Stimulated activated naive CD4-positive, alpha-beta T cell treated with Interleukin-2 at 50 U/mL for 16 hours (primary cell): ENCODE data around the gene MACROD1.

ENCODE experiments used
- DNase-seq: peaks from one replicate; lab custom pipeline; 2025; lab: John Stamatoyannopoulos, UW

The MACROD1 gene

DNA sequence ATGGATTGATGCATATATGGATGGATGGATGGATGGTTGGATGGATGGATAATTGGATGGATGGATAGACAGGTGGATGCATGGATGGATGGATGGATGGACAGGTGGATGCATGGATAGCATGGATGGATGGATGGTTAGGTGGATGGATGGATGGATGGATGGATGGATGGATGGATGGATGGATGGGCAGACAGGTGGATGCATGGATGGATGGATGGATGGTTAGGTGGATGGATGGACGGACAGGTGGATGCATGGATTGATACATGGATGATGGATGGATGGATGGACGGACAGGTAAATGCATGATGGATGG lies 52.5 kb downstream of the MACROD1 start:
- no peak for DNase-seq

DNA sequence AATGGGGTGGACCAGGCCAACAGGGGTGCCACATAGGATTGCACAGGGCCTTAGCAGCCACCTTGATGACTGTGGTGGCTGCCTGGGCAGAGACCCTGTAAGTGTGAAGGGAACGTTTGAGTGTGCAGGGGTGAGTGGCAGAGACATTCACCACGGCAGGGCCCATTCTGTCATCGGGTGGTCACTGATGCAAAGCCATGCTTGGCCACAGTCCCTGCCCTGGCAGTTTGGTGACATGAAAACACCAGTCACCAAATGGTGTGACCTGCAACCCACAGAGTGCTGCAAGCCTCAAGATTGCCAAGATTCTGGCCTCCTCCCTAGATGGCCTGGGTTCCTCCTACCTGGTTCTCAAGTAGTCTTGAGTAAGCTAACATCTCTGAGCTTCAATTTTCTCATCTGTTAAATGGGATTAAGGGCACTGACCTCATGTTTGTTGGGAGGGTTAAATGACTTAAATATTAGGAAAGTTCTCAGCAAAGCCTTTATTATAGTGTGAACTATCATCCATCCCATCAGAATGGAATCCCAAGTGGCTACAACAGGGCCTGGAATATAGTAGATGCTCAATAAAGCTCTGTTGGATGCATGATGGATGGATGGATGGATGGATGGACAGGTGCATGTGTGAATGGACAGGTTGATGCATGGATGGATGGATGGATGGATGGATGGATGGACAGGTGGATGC lies 53.0 kb downstream of the MACROD1 start:
- no peak for DNase-seq

DNA sequence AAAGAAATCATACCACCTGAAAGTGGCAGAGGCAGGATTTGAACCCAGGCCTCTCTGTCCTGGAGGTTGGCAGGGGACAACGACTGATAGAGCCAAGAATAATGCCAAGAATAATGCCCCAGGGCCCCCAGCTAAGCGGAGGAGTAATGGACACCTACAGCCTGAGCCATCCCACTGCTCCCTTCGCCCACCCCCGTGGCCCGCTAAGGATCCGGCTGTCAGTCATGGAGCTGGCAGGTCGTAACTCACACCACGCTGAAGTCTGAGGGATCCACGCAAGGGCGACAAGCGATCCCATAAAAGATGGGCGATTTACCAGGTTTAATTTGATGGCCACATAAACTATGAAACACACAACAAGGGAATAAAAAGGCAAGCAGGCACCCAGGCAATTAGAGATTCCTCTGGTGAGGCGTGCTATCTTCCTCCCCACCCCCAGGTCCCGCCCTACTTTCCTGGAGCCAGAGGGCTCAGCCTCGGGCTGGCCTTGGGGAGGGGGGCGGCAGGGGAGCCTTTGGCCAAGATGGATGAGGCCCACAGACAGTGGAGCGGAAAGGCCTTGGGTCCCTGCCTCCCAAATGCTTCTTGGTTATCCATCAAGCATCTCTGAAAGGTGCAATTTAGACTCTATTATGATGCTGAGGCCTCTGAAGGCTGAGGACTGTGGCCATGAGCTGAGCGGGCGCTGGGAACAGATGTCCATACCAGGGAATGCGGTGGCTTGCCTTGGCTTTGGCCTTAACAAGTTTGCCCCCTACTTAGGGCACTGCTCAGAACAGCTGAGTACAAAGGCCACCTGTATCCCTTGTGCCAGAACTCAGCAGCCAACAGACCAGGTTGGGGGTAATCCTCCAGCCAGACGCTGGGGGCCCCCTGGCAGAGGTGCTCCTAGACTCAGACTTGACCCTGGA lies 55.2 kb downstream of the MACROD1 start:
- no peak for DNase-seq

DNA sequence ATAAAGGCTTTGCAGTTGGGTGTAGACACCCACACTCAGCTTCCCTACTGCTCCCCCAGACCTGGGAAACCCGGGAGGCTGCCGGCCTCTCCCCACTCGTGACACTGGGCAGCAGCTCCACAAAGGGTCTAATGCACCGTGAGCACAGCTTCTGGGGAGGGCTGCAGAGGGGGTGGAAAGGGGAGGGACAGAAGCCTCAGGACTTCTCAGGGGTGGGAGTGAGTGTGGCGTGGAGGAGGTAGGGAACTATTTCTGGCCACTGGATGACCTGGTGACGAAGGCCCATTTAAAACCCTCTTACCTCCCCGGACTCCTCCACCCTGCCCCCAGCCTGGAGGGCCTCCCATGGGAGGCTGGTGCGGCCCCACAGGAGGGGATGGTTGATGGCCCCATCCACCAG lies 56.6 kb downstream of the MACROD1 start:
- DNase-seq = no peak

DNA sequence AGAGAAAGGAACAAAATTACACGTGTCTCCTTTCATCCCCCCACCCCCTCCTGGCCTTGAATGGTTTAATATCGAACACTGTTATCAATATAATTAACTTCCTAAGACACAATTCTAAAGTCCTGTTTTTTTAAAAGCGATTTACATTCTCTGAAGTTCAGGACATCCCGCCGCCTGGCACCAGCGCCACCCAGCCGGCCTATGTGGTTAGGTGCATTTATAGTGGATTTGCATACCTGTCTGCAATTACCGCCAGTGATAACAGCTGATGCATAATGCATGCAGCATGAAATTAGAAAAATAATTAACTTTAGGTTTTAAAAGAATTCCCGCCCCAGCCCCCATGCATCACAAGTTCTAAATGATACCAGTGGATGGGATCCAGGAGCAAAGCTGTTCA lies 58.6 kb downstream of the MACROD1 start:
- no peak for DNase-seq

DNA sequence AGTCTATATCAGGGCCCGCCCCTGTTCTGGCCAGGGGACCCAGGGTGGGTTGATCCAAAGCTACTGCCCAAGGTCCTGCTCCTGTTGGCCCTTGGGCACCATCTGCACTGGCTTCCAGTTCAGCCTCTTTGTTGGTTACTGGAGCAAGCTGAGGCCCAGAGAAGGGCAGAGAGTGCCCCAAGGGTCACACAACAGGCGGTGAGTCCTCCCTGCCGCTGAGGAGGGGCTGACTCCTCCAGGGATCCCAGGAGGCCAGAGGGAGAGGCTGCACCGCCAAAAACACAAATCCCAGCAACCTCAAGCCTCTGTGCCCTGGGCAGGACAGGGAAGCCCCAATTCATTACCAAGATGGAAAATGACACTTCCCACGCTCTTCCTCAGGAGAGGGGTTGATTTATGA lies 61.3 kb downstream of the MACROD1 start:
- no peak for DNase-seq

DNA sequence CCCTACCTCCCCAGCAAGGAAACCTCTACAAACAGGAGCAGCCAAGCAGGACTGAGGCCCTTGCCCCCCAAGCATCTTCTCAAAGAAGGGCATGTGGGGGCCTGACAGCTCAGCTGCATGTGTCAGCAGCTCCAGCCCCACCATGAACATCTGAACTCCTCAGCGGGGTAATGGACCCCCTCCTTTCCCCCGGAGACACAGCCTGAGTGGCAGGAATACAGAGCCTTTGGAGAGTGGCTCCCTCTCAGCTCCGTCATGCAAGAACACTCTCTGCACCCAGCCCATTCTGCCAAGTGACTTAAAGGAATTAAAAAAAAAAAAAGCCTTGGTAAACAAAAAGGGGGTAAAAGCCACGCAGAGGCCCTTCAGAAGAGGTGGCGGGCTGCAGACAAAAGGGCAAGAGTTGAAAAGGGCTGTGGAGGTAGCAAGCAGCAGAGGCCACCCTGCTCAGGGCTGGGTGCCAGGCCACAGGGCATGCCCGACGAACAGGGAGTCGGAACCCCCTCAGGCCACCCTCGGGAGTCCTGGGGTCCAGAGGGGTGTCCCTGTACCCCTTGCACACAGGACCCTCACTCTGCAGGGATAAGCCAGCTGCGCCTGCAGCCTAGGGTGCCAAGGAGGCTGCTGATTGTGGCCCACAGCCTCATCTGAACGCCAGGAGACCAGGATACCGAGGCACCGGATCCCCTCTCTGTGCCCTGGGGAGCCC lies 62.5 kb downstream of the MACROD1 start:
- DNase-seq = no peak

DNA sequence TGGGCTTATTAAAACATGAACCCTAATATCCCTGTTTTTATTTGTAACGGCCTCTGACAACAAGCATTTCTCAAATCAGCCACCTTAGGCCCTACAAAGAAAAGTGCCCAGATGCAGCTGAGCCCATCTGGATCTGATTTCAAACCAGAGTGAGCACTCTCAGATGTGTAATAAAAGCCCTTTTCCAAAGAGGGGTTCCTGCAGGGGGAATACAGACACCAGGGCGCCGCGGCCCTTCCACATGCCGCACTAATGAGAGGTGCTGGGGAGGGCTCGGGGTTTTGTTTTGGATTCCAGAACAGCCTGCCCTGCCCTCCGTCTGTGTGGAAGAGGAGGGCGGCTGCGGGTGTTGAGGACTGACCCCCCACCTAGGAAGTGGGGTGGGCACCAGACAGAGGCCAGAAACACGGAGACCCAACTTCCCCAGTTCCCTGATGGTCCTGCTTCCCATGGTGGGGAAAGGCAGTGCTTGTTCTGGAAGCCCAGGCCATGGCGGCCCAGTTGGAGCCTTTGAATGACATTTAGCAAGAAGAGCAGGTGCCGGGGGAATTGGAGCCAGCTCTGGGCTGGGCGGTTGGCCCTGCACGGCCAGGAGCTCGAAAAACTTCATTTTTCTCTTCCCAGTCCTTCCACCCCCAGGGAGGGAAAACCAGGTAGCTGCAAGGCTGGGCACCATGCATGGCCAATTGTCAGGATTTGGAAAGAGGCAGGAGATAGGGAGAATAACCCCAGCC lies 63.7 kb downstream of the MACROD1 start:
- no peak for DNase-seq

DNA sequence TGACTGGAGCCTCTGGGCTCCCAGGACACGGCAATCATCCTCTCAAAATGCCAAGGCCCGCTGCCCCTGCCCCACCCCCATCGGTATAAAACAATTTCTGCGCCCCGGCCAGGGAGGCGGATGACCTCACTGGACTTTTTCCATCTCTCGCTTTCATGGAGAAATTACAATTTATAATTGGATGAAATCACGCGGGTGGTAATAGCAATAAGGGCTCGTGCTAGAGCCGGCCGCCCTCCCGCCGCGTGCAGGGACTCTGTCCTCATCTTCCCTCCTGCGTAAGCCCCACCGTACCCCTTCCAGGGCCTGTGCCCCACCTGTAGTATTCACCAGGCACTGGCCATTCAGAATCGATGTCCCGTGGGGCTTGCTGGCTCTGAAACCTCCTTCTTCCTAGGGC lies 64.5 kb downstream of the MACROD1 start:
- DNase-seq = no peak

DNA sequence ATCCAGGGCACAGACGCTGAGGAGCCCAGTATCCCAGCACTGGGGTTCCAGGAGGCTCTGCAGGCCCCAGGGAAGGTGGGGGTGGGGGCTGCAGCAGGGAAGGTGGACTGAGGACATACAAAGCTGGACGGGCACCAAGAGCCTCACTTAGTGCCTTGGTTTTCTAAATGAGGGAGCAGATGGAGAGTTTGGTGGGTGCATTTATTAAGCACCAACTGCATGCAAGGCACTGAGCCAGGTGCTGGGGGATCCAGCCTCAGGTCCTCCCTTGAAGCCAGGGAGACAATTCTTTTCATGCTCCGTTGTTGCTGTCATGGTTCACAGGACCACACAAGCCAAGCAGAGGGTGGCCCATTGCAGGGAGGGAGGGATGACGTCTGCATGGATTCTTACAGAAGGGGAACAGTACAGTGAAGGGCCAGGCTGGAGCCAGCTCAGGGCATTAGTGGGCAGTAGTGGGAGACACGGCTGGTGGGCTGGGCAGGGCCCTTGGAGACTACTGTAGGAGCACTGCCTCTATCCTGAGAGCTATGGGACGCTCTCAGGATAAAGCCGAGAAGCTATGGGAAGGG lies 65.0 kb downstream of the MACROD1 start:
- no peak for DNase-seq

DNA sequence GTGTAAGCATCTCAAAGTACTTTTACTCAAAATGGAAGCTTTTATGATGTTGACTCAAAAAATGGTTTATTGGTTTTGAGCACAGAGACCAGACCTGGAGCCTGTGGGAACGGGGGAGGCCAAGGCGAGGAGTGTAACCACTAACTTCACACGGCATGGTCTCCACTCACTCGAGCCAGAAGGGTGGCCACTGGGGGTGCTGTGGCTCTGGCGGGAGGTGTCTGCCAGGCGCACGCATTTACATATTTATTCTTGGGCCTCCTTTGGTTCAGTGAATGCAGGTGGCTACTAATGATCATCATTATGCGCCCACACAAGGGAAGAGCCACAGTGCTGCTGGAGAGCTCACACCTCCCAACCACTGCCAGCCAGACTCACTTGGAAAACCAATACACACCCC lies 65.6 kb downstream of the MACROD1 start:
- DNase-seq = no peak

DNA sequence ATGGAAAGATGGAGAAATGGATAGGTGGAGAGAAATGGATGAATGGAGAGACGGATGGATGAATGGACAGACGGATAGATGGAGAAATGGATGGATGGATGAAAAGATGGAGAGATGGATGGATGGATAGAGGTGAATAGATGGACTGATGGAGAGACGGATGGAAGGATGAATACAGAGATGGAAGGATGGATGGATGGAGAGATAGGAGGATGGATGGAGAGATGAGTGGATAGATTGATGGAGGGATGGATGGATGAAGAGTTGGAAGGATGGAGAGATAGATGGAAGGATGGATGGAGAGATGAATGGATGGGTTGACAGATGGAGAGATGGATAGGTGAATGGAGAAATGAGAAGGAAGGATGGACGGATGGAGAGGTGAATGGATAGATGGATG lies 66.5 kb downstream of the MACROD1 start:
- no peak for DNase-seq

DNA sequence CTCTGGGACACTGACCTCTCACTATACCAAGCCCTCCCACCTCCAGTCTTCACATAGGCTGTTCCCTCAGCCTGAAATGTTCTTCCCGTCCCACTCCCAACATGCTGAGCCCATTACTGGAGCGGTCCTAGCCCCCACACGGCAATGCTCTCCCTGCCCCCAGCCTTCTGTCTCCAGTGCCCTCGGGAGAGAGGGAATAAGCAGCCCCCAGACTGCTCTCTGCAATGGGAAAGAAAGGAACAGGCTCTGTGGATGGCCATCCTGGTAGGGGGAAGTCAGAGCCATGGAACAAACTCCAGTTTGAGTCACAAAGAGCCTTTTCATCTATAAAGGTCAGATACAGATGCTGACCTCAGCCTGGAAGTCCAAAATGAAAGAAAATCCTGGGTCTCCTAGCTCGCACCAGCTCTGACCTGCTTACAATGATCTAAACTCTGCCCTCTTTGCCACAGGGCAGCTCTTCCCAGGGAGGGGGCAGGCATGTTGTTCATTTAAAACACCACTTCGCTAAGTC lies 67.5 kb downstream of the MACROD1 start:
- DNase-seq = no peak

DNA sequence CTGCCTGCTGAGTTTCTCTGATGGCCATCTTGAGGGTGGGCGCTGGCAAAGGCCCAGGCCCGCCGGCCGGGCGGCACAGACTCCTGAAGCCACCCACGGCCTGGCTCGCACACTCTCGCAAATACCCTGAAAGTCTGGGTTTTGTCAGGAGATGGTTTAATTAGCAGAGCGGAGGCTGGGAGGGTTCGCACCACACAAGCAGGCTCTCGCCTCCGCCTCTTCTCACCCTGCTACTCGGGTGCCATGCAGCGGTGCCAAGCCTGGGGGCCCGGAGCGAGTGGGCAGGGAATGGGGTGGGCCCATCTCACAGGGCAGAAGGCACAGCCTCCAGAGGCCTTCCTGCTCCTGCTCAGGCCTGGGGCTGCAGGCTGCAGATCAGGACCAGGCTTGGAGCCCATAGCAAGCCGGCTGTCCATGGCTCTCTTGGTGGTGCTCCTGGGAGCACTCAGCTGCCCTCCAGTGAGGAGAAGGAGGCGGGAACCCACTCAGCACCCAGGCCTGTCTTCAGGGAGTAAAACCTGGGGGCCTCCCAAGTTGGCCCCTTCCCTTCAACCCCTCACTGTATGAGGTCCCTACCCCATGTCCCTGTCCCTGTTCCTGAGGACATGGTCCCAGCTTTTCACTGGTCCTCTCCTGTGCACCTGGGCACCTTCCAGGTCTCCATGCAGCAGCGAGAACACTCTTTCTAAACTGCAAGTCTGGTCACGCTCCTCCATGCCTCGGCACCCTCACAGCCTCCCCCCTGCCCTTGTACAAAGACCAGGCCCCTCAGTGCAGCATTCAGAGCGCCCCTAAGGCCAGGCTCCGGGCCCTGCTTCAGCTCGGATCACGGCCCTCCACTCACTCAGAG lies 68.2 kb downstream of the MACROD1 start:
- no peak for DNase-seq

DNA sequence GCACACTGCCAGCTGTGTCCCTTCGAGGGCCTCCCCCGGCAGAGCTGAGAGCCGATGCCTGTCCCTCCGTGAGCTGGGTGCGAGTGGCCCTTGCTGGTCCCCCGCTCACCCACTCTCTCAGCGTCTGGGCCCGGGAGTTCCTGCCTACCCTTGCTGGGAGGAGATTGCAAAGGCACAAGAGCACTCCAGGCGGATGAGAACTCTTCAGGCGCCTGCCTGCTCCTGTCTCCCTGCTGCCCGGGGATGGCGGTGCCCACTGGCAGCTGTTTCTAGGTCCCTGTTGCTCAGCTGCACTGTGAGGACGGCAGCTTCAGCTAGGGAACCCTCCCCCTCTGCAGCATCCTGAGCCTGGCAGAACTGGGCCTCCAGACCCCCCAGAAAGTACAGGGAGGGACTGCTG lies 69.1 kb downstream of the MACROD1 start:
- no peak for DNase-seq

DNA sequence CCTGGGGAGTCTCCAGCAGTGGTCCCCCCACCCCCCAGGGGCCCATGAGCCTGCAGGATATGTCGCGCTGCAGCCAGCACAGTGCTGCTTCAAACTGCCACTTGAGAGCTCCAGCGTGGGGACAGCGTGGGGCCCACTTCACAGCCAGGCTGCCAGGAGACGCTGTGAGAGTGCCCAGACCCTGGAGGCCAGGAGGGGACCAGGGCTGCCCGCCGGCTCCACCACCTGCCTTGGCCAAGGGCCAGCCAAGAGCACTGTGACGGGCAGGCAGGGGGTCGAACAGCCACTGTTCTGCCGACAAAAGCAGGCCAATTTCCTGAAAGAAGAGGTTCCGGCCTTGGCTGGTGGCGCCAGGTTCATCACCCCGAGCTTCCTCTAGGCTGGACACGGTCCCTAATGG lies 70.0 kb downstream of the MACROD1 start:
- no peak for DNase-seq

DNA sequence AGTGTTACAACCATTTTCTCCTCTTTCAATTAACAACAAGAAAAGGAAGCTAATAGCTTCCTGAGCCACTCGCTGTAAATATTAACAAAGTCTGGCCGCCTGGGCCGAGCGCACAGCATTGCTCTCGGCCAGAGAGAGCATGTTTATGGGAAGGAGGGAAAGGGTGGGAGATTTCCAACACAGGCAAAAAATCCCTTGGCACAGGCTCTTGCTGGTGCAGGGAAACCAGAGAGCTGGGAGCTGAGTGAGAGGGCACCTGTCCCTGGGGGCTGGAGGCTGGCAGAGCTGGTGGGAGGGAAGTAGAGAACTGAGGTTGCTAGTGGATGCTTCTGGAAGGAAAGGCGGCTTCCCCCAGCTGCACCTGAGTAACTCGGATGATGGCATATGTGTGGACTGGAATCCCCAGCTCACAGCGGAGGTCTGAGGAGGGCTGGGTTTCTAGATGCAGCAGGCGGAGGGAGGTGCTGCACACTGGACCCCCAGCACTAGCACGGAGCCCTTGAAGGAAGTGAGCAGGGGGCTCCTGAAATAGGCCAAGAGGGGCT lies 70.6 kb downstream of the MACROD1 start:
- DNase-seq = no peak

DNA sequence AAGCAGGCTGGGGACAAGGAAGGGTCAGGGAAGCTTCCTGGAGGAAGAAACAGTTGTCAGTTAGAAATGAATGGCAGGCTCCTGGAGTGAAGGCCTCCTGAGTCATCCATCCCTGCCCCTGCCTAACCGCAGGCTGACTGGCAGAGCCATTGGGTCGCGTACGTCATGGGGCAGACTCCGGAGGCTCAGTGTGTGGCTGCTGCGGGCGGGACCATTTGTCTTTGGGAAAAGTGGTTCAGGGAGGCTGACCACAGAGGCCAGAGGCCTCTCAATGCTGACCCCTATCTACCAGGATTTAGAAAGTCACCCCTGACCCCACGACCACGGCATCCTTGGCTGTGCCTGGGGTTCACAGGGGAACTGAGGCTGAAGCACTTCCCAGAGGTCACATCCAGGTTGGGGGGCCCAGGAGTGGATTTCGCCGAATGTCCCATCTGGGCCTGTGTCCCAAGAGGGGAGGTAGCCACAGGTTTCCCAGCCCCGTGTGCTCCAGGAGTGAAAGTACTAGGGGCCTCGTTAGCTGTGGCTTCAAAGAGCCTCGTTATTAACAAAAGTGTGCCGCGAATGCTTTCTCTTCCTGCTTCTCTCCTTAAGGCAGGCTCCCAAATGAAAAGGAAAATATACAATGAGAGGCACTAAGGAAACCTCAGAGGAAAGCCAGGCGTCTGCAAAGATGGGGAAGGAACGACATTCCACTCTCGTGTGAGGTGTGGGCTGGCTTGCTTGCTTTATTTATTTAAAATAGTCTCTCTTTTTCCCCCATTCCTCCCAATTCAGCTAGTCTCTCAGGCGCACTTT lies 71.3 kb downstream of the MACROD1 start:
- no peak for DNase-seq

DNA sequence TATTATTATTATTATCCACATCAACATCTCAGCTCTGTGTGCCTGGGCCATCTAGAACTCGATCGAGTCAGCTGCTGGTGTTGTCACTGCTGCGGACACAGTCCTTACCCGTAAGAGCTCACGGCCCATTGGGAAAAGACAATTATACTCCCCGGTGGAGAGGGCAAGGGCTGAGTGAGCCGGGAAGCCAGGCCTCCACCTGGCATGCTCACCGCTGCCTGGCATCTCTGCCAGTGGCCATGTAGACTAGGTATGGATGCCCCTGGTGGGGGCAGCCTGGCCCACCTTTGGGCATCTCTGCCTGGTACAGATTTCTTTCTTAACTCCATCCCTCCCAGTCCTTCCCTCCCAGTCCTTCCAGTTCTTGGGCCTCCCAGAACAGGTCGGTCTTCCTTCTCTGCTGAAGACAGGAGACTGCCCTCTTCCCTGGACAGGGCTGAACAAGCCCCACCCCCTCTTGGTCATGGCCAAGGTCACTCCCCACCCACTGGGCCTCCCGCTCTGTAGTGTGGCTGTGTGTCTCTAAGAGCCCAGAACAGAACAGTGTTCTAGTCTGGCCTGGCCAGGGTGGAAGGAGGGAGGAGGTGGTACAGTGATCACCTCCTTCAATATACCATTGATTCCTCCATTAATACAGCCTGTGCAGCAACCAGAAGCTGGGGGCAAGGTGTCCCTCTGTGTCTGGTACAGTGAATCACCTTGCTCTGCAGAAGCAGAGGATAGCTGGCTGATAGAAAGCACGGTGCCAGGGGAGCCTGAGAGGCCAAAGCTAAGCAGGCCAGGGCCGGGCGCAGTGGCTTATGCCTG lies 72.5 kb downstream of the MACROD1 start:
- no peak for DNase-seq
